HEK293 (cell line): ENCODE measurements around the gene KIF4A.

ENCODE experiments used
- CTCF ChIA-PET: fragments of 350-600 bp; formaldehyde crosslinking; extraction: SDS; loops from one replicate; lab custom pipeline; 2021; ENCODE audit warnings: antibody characterized with exemption; lab: Yijun Ruan, JAX
- POLR2A ChIA-PET: fragments of 300-600 bp; formaldehyde crosslinking; extraction: SDS; loops from one replicate; lab custom pipeline; 2020; ENCODE audit warnings: antibody characterized with exemption, inconsistent platforms; lab: Yijun Ruan, JAX
- H3K27ac ChIP-seq: fragments of 200-500 bp; sonication (Bioruptor generic); 2 replicates; pipeline ENCODE4 v1.5.1; 2014; ENCODE audit warnings: low read depth, low read length, control low read depth, inconsistent platforms; ENCODE audit errors: extremely low read depth
- H3K36me3 ChIP-seq, 2 experiments: fragments of 200-500 bp in 1 of 2; sonication (Bioruptor generic) in 1 of 2; 1 replicate in 1 of 2; 2 replicates in 1 of 2; pipeline ENCODE4 v1.5.1; 2014 to 2017; ENCODE audit warnings: inconsistent platforms in 2 of 2, low read length in 2 of 2; ENCODE audit not compliant: control insufficient read depth in 2 of 2, insufficient read depth in 1 of 2
- H3K4me1 ChIP-seq: fragments of 200-500 bp; sonication (Bioruptor generic); 2 replicates; pipeline ENCODE4 v1.5.1; 2014; ENCODE audit warnings: mild to moderate bottlenecking, low read length, inconsistent platforms; ENCODE audit not compliant: control insufficient read depth, insufficient read depth
- H3K4me3 ChIP-seq: 2 replicates; pipeline ENCODE4 v1.5.1; 2011; ENCODE audit warnings: low read depth, mild to moderate bottlenecking, control low read depth, low read length, moderate library complexity
- H3K9me3 ChIP-seq: fragments of 200-500 bp; sonication (Bioruptor generic); 2 replicates; pipeline ENCODE4 v1.5.1; 2014; ENCODE audit warnings: low read depth, low read length, inconsistent platforms; ENCODE audit not compliant: control insufficient read depth, insufficient read depth
- BCL11B ChIP-seq: fragments of 450-650 bp; formaldehyde crosslinking; IDR thresholded peaks from 2 replicates; pipeline ENCODE4 v1.5.1; 2016; ENCODE audit warnings: low read depth, missing biosample characterization, missing genetic modification characterization
- EGR2 ChIP-seq: fragments of 450-650 bp; formaldehyde crosslinking; IDR thresholded peaks from 2 replicates; pipeline ENCODE4 v1.5.1; 2016; ENCODE audit warnings: low read depth, missing biosample characterization, missing genetic modification characterization
- HOXC10 ChIP-seq: sonication (generic); formaldehyde crosslinking; IDR thresholded peaks from 2 replicates; pipeline ENCODE4 v1.8.1; 2023; ENCODE audit warnings: mild to moderate bottlenecking, missing genetic modification reagents
- KLF16 ChIP-seq: fragments of 450-650 bp; formaldehyde crosslinking; IDR thresholded peaks from 2 replicates; pipeline ENCODE4 v1.5.1; 2017; ENCODE audit warnings: missing biosample characterization, missing genetic modification characterization
- MZF1 ChIP-seq: fragments of 450-650 bp; formaldehyde crosslinking; IDR thresholded peaks from 2 replicates; pipeline ENCODE4 v1.5.1; 2017; ENCODE audit warnings: missing biosample characterization, missing genetic modification characterization, borderline replicate concordance
- SP3 ChIP-seq: fragments of 450-650 bp; formaldehyde crosslinking; IDR thresholded peaks from 2 replicates; pipeline ENCODE4 v1.5.1; 2016; ENCODE audit warnings: missing biosample characterization, missing genetic modification characterization
- TRIM28 ChIP-seq: IDR thresholded peaks from 2 replicates; pipeline ENCODE4 v1.6.1; 2011; ENCODE audit warnings: low read length, control low read depth, borderline replicate concordance
- ZBTB1 ChIP-seq: fragments of 450-650 bp; formaldehyde crosslinking; IDR thresholded peaks from 2 replicates; pipeline ENCODE4 v1.5.1; 2016; ENCODE audit warnings: missing biosample characterization, missing genetic modification characterization
- ZBTB17 ChIP-seq: fragments of 450-650 bp; formaldehyde crosslinking; IDR thresholded peaks from 2 replicates; pipeline ENCODE4 v1.5.1; 2016; ENCODE audit warnings: missing biosample characterization, missing genetic modification characterization
- ZBTB20 ChIP-seq: fragments of 450-650 bp; formaldehyde crosslinking; IDR thresholded peaks from 2 replicates; pipeline ENCODE4 v1.5.1; 2016; ENCODE audit warnings: missing biosample characterization, missing genetic modification characterization
- ZEB2 ChIP-seq: fragments of 450-650 bp; formaldehyde crosslinking; IDR thresholded peaks from 2 replicates; pipeline ENCODE4 v1.5.1; 2016; ENCODE audit warnings: missing biosample characterization, missing genetic modification characterization
- ZFHX2 ChIP-seq: fragments of 450-650 bp; formaldehyde crosslinking; conservative IDR thresholded peaks from 2 replicates; pipeline ENCODE4 v1.5.1; 2016; ENCODE audit warnings: missing biosample characterization, missing genetic modification characterization
- ZNF10 ChIP-seq: fragments of 450-650 bp; formaldehyde crosslinking; IDR thresholded peaks from 2 replicates; pipeline ENCODE4 v1.5.1; 2017; ENCODE audit warnings: missing biosample characterization, missing genetic modification characterization
- ZNF140 ChIP-seq: fragments of 450-650 bp; formaldehyde crosslinking; IDR thresholded peaks from 2 replicates; pipeline ENCODE4 v1.5.1; 2016; ENCODE audit warnings: missing biosample characterization, missing genetic modification characterization
- ZNF169 ChIP-seq: fragments of 450-650 bp; formaldehyde crosslinking; IDR thresholded peaks from 2 replicates; pipeline ENCODE4 v1.5.1; 2016; ENCODE audit warnings: missing biosample characterization, missing genetic modification characterization
- ZNF24 ChIP-seq: fragments of 450-650 bp; formaldehyde crosslinking; IDR thresholded peaks from 2 replicates; pipeline ENCODE4 v1.5.1; 2016; ENCODE audit warnings: missing biosample characterization, missing genetic modification characterization
- ZNF266 ChIP-seq: fragments of 450-650 bp; formaldehyde crosslinking; IDR thresholded peaks from 2 replicates; pipeline ENCODE4 v1.5.1; 2016; ENCODE audit warnings: missing biosample characterization, missing genetic modification characterization, low read depth
- ZNF311 ChIP-seq: fragments of 450-650 bp; formaldehyde crosslinking; IDR thresholded peaks from 2 replicates; pipeline ENCODE4 v1.5.1; 2017; ENCODE audit warnings: missing biosample characterization, missing genetic modification characterization, borderline replicate concordance
- ZNF473 ChIP-seq: fragments of 450-650 bp; formaldehyde crosslinking; IDR thresholded peaks from 2 replicates; pipeline ENCODE4 v1.5.1; 2017; ENCODE audit warnings: missing biosample characterization, missing genetic modification characterization
- ZNF529 ChIP-seq: fragments of 450-650 bp; formaldehyde crosslinking; IDR thresholded peaks from 2 replicates; pipeline ENCODE4 v1.5.1; 2017; ENCODE audit warnings: missing genetic modification characterization, missing biosample characterization; ENCODE audit not compliant: insufficient replicate concordance
- ZNF544 ChIP-seq: fragments of 450-650 bp; formaldehyde crosslinking; IDR thresholded peaks from 2 replicates; pipeline ENCODE4 v1.5.0; 2017; ENCODE audit warnings: missing biosample characterization, missing genetic modification characterization
- ZNF555 ChIP-seq: fragments of 450-650 bp; formaldehyde crosslinking; conservative IDR thresholded peaks from 2 replicates; pipeline ENCODE4 v1.5.1; 2017; ENCODE audit warnings: missing biosample characterization, mild to moderate bottlenecking, missing genetic modification characterization, inconsistent platforms
- ZNF621 ChIP-seq: fragments of 450-650 bp; formaldehyde crosslinking; IDR thresholded peaks from 2 replicates; pipeline ENCODE4 v1.5.1; 2017; ENCODE audit warnings: missing biosample characterization, missing genetic modification characterization
- ZNF639 ChIP-seq: fragments of 450-650 bp; formaldehyde crosslinking; IDR thresholded peaks from 2 replicates; pipeline ENCODE4 v1.5.1; 2016; ENCODE audit warnings: missing biosample characterization, missing genetic modification characterization
- ZNF654 ChIP-seq: fragments of 450-650 bp; formaldehyde crosslinking; IDR thresholded peaks from 2 replicates; pipeline ENCODE4 v1.5.1; 2016; ENCODE audit warnings: low read depth, missing biosample characterization, missing genetic modification characterization
- ZNF664 ChIP-seq: fragments of 450-650 bp; formaldehyde crosslinking; IDR thresholded peaks from 2 replicates; pipeline ENCODE4 v1.5.1; 2016; ENCODE audit warnings: missing biosample characterization, missing genetic modification characterization
- ZNF704 ChIP-seq: fragments of 450-650 bp; formaldehyde crosslinking; IDR thresholded peaks from 2 replicates; pipeline ENCODE4 v1.5.1; 2016; ENCODE audit warnings: missing biosample characterization, missing genetic modification characterization
- ZNF791 ChIP-seq: fragments of 450-650 bp; formaldehyde crosslinking; IDR thresholded peaks from 2 replicates; pipeline ENCODE4 v1.5.1; 2016; ENCODE audit warnings: missing biosample characterization, missing genetic modification characterization
- ZSCAN4 ChIP-seq: fragments of 450-650 bp; formaldehyde crosslinking; IDR thresholded peaks from 2 replicates; pipeline ENCODE4 v1.5.1; 2017; ENCODE audit warnings: missing biosample characterization, missing genetic modification characterization

The KIF4A gene

GRCh38 chrX:70446380-70447350, 156.8 kb downstream of the KIF4A start:
- Histone ChIP-seq H3K27ac (no peak overlapping the region), H3K4me1 (no peaks in the 10 kb centered on the region; the same call in 1 of the 2 replicates), H3K36me3 (no peaks in the 10 kb centered on the region), H3K9me3 (no peaks in the 10 kb centered on the region), H3K4me3 (no peak overlapping the region)
- ChIA-PET CTCF (no interaction called here), POLR2A (no interaction called here)
- TF ChIP-seq TRIM28 (no peak), ZNF791 (no peak), ZNF544 (tag by site-specific recombination) (no peak), ZBTB20 (tag by site-specific recombination) (no peak), MZF1 (no peak), ZNF621 (tag by site-specific recombination) (no peak), KLF16 (tag by site-specific recombination) (no peak), ZNF140 (no peak), ZNF654 (tag by site-specific recombination) (no peak)

- peak; percentile 67 for TF ChIP-seq ZFHX2 (tag by site-specific recombination)
- no peak for TF ChIP-seq ZNF664 (tag by site-specific recombination)
- no peak for TF ChIP-seq ZNF311 (tag by site-specific recombination)
- TF ChIP-seq ZNF529 (tag by site-specific recombination) = no peak
- TF ChIP-seq EGR2 = peak; percentile 82
- no peak for TF ChIP-seq ZEB2 (tag by site-specific recombination)
- TF ChIP-seq SP3 (tag by site-specific recombination) = no peak
- Histone ChIP-seq H3K4me3 (no peak overlapping the region), H3K36me3 (no peaks in the 10 kb centered on the region), H3K9me3 (no peaks in the 10 kb centered on the region), H3K4me1 (no peaks in the 10 kb centered on the region; the same call in 1 of the 2 replicates), H3K27ac (no peak overlapping the region)
- ChIA-PET CTCF (interaction anchor here (7.8 kb wide), 1 partner anchor 104 kb away, joined by 48 read pairs; no protein-coding TSS in a partner anchor), POLR2A (no interaction called here)
Measured at GRCh38 chrX:70449457-70449966, 159.6 kb downstream of the KIF4A start.

- ChIA-PET POLR2A (interaction anchor here (0.6 to 1.0 kb wide), 3 partner anchors 17 to 162 kb away, joined by 3 to 4 read pairs (median 3); partner anchors contain the start of genes KIF4A and PDZD11), CTCF (interaction anchor here (0.6 to 7.8 kb wide), 10 partner anchors 10 to 508 kb away, joined by 3 to 48 read pairs (median 4); no protein-coding TSS in a partner anchor)
- H3K27ac ChIP-seq = peak overlapping the region; percentile 48; the same call in 1 of the 2 replicates
- peak overlapping the region; percentile 39 for H3K4me3 ChIP-seq
- no peaks in the 10 kb centered on the region; the same call in 1 of the 2 replicates for H3K4me1 ChIP-seq
- no peaks in the 10 kb centered on the region for H3K9me3 ChIP-seq
- H3K36me3 ChIP-seq = peaks cover 0 to 6% of the 10 kb centered on the region in 2 experiments; a peak in 1 of 3 replicates
- no peak for TF ChIP-seq ZNF473 (tag by site-specific recombination)
- no peak for TF ChIP-seq ZNF555 (tag by site-specific recombination)
- peak; percentile 45; the same call in 1 of the 2 replicates for TF ChIP-seq ZBTB17 (tag by site-specific recombination)
- TF ChIP-seq ZNF639 = no peak
- TF ChIP-seq ZNF169 (tag by site-specific recombination) = no peak
- TF ChIP-seq HOXC10 (CRISPR knock-in tag) = no peak
- TF ChIP-seq ZBTB1 (tag by site-specific recombination) = no peak
- TF ChIP-seq ZSCAN4 (tag by site-specific recombination) = no peak
- no peak for TF ChIP-seq ZNF24 (tag by site-specific recombination)
- TF ChIP-seq ZNF704 = no peak
- no peak for TF ChIP-seq BCL11B (tag by site-specific recombination)
- no peak for TF ChIP-seq ZNF10 (tag by site-specific recombination)
- no peak for TF ChIP-seq ZNF266 (tag by site-specific recombination)
Measured at GRCh38 chrX:70452143-70452733, 162.3 kb downstream of the KIF4A start.
